HG02610 (cell line): ENCODE results near the gene PUSL1.
"Not testable (repeated sequence)": the region's sequence is repeated elsewhere in the genome, so short reads cannot be mapped to it uniquely, and the experiment has no call there.

Experiments
- ATAC-seq: cut with Tn5 transposase; IDR thresholded peaks from one replicate; pipeline ENCODE4 v1.9.1; 2021; ENCODE audit warnings: mild to moderate bottlenecking, moderate library complexity; ENCODE audit not compliant: unreplicated experiment

The PUSL1 gene

DNA sequence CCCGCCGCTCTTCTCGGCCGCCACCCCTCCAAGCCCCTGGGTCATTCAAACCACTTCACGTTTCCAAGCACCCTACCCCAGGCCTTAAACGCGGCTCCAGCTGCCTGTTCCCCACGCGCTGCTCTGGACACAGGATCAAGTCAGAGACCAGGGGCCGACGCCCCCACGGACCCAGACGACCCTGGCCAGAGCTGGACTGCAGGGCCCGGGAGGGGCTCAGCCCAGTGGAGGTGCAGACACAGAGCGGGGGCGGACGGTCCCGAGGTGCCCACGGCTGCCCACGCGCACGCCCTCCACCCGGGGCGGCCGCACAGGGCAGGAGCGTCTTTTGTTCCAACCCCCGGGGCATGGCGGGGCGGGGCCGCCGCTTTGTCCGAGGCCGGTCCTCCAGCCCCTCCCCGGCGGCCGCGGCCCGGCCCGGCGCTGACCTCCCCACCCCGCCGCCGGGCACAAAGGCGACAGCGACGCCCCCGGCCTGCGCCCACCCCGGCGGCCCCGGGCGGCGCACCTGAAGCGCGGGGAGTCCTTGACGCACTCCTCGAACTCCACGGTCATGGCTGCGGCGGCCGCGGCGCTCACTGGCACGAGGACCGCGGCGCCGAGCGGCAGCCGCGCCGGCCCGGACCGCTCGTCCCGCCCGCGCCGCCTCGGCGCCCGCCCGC is 1.0 kb upstream of the PUSL1 start:
- ATAC-seq: peak; percentile 6

DNA sequence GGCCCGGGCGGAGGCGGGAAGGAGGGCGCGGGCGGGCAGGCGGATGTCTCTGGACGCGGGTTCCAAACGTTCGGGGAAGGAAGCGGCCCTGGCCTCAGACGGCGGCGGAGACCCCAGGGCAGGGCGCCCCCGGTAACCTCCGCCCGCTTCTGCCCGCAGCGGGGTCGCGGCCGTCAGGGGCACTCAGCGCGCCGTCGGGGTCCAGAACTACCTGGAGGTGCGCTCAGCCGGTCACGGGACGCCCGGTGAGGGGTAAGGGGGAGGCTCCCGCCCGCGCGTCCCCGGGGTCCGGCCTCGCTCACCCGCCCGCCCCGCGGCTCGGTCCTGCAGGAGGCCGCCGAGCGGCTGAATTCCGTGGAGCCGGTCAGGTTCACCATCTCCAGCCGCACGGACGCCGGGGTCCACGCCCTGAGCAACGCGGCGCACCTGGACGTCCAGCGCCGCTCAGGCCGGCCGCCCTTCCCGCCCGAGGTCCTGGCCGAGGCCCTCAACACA is 406 bp downstream of the PUSL1 start:
- peak; percentile 0 for ATAC-seq

DNA sequence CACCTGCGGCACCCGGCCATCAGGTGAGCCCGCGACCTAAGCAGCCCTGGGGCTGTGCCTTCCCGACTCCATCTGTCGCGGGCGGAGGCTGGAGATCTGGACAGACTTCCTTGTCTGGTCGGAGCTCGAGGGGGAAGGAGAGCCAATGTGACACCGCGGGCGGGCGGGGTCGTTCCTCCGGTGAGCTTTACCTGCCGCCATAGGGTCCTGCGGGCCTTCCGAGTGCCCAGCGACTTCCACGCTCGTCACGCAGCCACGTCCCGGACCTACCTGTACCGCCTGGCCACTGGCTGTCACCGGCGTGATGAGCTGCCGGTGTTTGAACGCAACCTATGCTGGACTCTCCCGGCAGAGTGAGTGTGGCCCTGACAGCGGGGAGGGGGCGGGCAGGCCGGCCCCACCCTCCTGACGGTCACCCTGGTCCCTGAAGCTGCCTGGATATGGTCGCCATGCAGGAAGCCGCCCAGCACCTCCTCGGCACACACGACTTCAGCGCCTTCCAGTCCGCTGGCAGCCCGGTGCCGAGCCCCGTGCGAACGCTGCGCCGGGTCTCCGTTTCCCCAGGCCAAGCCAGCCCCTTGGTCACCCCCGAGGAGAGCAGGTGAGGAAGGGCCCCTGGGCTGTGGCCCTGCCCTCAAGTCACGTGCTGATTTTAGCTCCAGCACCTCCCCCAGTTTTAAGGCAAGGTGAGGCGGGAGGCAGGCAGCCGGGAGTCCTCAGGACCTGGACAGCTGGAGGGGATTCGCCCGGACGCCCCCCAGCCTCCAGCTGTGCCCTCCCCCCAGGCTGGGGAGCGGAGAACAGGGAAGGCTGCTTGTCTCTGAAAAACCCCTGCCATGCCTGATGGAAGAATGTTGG is 1.1 kb downstream of the PUSL1 start:
- ATAC-seq: no peak

DNA sequence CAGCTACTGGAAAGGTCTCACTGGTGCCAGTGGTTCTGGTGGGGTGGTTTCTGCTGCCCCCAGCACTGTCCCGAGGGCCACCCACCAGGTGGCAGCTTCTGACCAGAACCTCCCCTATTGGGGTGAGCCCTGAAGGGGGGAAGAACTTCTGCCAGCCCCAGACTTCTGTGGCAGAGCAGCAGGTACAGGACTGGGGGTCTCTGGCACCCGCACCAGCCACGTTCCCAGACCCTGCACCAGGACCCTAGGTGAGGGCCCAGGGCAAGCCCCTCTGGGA is 1.6 kb downstream of the PUSL1 start:
- no peak for ATAC-seq

DNA sequence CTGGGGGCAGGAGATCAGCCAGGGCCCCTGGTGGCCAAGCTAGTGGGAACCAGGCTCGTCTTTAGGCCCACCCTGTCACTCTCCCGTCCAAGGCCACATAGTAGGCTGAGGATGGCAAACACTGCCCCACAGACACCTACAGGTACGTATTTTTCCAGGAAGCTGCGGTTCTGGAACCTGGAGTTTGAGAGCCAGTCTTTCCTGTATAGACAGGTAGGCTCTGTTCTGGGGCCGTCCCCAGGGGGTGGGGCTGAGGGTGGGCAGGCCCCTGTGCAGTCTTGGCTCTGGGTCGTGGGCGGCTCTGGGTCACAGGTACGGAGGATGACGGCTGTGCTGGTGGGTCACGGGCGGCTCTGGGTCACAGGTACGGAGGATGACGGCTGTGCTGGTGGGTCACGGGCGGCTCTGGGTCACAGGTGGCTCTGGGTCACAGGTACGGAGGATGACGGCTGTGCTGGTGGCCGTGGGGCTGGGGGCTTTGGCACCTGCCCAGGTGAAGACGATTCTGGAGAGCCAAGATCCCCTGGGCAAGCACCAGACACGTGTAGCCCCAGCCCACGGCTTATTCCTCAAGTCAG is 2.2 kb downstream of the PUSL1 start:
- ATAC-seq: no peak

DNA sequence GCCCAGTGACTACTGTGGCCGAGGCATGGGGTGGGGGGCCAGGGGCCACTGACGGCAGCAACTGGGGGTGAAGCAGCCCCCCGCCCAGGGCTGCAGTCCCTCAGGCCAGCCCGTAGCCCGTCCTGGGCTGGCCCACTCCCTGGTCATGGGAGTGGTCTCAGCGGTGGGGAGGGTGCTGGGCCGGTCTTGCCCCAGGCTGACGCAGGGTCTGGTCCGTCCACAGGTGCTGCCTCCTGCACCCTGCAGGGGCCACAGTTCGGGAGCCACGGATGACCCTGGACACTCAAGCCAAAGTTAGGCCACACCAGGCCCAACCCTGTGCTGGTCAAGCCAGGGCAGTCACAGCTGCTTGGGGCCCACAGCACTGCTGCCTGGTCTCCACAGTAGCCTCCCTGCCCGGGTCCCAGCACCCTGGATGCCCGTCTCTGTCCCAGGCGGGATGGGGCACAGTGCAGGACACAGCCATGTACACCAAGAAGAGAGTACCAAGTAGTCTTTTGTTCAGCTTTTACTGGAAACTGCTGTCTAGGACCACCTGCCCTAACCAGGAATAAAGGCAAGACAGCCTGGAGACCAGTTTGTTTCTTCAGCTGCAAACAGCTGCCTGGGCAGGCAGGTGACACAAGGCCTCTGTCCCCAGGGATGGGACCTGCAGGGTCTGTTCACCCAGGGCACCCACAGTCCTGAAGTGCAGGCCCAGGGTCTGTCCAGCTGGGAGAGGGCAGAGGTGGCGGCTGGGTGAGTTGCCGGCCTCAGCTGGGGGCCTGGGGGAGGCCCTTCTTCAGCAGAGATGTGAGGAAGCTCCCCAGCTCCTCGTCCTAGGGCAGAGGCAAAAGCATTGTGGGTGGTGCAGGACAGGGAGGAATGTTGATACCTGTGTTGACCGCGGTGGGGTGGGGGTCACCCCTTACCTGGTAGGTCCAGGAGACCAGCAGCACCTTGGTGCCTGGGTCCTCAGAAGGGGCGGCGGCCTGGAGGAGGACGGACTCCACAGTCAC is 3.0 kb downstream of the PUSL1 start:
- ATAC-seq: no peak

DNA sequence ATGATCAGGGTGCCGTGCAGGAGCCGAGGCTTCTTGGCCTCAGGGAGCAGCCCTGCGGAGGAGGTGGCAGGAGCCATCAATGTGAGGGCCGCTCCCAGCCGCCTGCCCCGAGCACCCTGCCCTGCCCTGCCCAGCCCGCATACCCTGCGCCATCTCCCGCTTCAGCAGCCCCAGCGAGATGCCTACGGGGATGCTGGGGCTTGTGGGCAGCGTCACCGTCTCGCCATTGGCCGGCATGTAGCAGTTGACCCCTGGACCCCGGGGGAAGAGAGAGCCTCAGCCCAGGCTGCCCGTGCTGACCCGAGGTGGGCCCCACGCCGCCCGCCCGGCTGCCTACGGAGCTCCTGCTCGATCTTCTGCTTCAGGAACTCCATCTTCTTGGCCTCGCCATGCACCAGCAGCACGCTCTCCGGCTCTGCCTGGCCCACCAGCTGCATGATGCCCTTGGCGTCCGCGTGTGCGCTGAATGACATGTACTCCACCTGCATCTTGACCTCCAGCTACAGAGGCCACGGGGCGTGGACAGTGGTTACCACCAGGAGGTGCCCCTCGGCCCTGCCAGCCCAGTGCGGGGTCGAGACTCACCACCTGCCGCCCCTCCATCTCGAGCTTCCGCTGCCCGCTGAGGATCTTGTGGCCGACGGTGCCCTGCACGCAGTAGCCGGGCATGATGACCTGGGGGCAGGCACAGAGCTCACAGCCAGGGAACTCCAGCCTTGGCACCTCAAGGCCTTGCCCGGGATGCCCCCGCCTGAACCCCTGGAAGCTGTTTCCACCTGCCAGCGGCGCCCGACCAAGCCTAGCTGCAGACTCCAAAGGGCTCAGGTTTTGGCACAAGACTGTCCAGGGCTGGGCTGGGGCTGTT is 4.3 kb downstream of the PUSL1 start:
- ATAC-seq: no peak

DNA sequence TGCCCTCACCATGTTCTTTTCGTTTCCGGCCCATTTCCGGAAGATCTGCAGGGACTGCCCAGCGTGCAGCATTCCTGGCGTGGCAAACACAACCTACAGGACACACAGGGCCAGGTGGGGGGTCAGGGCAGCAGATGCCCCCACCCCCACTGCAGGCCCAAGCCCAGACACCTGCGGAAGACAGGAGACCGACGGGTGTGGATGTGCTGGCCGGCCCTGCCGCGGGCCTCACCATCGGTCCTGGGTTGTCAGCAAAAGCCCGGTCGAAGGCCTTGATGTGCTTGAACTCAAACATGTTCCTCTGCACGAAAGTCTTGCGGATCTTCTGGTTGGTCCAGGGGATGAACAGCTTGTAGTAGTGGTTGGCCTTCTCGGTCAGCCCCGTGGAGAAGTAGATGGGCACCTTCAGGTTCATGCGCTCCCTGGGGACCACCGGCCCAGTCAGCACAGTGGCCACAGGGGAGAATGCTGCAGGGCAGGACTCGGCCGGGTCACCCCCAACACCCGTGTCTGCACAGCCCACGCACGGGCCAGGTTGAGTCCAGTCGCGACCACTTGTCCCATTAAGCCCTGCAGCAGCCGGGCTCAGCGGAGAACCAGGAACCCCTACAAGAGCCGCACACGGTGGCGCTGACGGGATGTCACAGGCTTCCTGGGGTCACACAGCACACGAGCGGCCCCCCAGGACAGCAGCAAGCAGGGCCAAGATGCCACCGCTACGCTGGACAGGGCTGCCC is 5.3 kb downstream of the PUSL1 start:
- ATAC-seq: no peak

DNA sequence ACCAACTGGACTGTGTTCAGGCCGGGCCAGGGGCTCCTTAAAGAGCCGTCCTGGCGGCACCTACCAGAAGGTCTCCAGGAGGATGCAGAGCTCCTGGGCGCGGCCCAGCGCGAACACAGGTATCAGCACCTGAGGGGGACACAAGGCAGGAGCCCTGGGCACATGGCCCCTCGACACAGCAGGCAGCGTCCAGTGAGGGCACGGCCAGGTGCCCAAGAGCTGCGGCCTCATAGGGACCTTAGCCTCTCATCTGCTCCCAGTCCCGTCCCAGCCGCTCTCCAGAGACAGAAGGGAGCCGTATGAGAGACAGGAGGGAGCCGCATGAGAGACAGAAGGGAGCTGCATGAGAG is 5.8 kb downstream of the PUSL1 start:
- ATAC-seq: no peak

DNA sequence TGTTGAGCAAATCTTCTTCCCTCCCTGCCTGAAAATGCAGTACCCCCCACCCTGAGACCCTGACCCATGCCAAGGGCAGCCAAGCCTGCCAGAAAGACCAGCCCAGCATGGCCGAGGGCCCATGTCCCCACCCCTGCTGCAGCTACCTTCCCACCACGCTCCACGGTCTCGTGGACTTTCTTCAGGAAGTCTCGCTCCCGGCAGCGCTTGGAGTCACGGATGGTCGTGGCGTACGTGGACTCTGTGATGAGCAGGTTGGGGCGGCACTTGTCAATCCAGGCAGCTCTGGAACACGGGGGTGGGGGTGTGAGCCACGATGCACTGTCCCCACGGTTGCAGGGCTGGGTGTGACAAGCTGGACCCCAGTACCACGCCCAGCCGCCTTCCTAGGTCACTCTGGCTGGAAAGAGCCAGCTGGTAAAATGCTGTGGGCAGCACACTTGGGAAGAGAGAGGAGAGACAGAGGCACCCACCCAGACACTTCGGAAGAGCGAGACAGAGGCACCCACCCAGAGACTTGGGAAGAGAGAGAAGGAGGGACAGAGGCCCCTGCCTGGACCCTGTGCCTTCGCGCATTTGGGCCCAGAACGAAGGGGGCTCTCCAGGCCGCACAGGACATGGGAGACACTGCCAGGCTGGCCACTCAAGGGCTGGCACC is 6.4 kb downstream of the PUSL1 start:
- no peak for ATAC-seq

DNA sequence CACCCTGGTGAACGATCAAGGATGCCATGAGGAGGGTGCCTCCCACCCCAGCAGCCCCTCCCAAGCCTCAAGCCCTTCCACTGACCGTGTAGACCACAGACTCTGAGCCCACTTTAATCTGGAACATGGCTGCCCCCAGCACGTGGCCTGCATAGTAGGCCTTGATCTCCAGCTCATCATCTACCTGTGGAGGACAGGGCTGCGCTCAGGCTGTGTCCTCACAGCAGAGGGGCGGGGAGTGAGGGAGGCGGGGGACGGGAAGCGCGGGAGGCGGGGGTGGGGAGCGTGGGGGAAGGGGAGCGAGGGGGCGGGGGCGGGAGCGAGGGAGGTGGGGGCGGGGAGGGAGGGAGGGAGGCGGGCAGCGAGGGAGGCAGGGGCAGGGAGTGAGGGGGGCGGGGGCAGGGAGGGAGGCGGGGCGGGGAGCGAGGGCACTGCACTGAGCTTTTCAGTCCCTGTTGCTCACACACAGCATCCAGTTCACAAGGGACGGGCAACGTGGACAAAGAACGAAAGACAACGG is 7.1 kb downstream of the PUSL1 start:
- no peak for ATAC-seq

DNA sequence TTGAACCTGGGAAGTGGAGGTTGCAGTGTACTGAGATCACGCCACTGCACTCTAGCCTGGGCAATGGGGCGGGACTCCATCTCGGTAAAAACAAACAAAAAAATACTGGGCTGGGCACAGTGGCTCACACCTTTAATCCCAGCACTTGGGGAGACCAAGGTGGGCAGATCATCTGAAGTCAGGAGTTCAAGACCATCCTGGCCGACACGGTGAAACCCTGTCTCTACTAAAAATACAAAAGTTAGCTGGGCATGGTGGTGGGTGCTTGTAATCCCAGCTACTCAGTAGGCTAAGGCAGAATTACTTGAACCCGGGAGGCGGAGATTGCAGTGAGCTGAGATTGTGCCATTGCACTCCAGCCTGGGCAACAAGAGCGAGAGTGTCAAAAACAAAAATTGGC is 7.8 kb downstream of the PUSL1 start:
- ATAC-seq: not testable (repeated sequence)

DNA sequence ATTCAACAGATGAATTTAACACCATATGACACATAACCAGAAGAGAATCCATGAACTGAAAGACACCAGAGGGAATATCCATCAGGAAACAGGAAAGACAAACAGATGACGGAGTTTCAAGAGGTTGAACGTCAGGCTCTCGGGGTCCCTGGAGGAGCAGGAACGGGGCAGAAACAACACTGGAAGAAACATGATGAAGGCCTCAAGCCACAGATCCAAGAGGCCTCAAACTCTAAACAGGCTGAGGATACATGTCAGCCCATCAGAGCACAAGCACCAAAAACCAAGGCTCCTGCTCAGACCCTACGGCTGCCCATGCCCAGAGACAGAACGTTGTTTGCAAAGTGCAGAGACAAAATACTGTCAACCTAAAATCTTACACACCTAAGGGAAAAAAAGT is 9.0 kb downstream of the PUSL1 start:
- ATAC-seq: no peak

DNA sequence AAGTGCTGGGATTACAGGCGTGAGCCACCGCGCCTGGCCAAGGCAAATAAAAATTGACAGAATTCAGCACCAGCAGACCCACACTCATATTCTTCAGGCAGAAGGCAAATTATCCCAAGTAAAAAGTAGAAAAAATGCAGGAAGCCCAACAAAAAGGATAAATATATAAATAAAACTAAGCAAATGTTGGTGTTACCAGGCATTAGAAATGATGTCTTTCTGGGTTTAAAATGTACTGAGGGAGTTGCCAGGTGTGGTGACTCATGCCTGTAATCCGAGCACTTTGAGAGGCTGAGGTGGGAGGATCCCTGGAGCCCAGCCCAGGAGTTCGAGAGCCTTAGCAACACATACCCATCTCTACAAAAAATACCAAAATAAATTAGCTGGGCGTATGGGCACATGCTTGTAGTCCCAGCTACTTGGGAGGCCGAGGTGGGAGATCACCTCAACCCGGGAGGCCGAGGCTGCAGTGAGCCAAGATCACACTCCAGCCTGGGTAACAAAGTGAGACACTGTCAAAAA is 9.8 kb downstream of the PUSL1 start:
- ATAC-seq: no peak

DNA sequence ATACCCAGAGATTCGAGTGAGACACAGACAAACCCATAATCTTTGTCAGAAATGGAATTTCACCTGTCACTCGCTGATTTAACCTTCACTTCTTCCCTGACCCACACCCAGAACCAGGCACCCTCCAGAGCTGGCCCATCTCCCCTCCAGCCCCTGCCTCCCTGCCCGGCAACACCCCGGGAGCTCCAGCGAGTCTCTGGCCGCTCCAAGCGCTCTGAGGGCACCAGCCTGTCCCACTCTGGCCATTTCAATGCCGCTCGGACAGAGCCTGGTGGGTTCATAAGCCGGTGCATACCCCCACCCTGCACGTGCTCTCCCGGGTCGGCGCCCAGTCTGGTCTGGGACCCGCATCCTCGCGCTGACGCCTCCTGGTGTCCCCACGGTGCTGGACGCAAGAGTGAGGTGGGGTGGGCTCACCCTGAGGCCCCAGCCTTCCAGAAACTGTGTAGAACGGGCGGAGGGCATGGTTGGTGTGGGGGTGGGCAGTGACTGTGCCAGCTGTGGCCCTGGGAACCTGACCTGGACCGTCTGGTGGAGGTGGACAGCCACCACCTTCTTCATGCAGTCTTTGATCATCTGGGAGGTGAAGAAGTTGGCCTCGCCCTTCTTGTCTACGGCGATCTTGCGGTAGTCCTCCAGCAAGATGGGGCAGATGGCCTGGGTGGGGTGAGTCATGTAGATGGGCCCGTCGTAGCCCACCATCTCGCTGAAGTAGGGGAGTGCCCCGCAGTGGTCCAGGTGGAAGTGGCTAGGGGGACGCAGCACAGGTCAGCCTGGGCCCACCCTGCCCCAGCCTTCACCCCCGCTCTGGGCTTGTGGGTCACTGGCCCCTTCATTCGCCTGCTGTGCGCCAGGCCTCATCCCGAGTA is 10.6 kb downstream of the PUSL1 start:
- ATAC-seq: no peak

DNA sequence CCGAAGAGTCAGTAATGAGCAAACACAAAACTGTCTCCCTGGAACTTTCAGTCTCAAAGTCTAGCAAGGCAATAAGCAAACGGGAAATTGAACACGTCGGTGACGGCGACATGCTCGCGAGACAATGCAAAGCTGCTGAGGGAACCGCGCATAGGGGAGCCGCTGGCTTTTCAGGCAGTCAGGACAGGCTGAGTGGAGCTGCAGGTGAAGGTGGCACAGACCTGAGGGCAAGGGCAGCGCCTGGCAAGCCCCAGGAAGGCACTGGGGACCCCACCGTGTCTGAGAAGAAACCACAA is 11.2 kb downstream of the PUSL1 start:
- ATAC-seq: no peak

DNA sequence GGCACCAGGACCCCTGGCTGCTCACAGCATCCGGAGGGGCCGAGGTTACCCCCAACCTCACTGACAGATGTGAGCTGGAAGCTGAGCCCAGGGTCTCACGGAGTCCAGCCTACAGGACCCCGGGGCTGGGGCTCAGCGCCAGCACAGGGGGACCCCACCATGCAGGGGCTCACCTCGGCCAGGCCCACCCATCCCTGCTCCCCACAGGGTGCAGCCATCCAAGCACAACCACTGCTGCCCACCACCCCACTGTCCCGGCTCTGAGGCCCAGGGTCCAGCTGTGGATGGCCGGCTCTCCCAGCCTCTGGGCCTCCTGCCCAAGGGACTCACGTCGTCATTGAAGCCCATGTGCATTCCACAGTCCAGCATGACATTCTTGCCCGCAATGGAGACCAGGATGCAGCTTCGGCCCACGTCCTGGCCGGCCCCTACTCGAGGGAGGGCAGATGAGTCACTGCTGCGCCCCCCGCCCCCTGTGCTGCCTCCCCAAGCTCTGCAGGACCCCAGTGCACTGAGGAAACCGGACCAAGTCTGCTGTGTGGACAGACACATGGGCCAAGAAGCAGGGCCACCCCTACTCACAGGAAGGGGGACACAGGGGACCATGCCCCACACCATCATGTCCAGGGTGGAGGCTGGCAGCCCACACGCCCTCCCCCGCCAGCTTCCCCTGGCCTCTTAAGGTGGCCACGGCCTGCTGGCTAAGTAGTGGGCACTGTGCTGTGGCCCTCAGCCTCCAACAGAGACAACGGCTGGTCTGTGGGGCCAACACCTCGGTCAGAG is 12.5 kb downstream of the PUSL1 start:
- no peak for ATAC-seq
